NOMO-1 (cell line): ENCODE results near the gene KRT39.

Experiments used
- DNase-seq, 2 experiments: peaks; one replicate each; lab custom pipeline; 2025; ENCODE audit not compliant: unreplicated experiment in 2 of 2; lab: John Stamatoyannopoulos, UW

The KRT39 gene

DNA sequence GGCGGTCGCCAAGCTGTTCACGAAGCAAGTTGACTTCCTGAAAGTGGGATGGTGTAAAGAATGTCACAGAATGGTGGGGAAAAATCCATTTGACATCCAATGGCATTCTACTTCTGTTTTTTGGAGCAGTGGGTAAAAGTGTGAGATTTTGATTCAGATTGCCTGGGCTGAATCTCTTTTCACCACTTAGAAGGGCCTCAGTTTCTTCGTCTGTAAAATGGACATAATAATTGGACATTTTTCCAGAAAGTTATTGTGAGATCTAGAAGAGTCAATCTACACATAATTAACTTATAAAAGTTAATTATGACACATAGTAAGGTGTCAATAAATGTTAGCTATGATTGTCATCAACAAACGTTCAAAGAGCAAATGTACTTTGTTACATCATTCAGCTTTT, 14.4 kb upstream of the KRT39 start:
- DNase-seq, result no peak

DNA sequence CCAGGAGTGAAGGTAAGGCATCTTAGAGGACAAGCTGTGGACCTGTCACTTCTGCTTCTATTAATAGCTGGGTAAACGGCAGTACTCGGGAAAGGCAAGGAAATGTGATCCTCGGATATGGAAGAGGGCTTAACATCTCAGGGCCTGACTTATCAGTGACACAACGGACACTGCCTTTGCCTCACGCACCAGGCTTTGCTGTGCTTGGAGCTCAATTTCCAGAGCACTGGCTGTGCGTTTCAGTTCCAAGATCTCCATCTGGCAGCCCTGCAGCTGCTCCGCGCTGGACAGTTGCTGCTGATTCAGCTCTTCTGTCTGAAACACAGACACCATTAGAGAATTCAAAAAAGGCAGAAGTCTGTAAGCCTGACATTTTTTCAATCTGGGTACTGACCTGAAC, 13.8 kb upstream of the KRT39 start:
- DNase-seq, result no peak

DNA sequence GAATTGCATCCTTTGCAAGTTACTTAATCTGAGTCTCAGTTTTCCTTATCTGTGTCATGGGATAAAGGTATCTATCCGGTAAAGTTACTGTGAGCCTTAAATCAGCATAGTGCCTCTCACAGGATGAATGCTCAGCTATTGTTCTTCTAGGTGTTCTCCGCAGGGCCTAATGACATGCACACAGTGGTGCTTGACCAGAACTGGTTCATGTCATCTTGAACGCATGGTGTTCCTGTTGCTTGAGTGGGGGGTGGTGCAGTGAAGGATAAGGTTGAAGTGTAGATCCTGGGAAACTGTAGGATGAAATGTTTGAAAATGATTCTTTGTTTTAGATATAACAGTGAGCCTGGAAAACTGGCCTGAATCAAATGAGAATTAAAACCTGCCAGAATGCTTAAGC, 13.4 kb upstream of the KRT39 start:
- no peak for DNase-seq

DNA sequence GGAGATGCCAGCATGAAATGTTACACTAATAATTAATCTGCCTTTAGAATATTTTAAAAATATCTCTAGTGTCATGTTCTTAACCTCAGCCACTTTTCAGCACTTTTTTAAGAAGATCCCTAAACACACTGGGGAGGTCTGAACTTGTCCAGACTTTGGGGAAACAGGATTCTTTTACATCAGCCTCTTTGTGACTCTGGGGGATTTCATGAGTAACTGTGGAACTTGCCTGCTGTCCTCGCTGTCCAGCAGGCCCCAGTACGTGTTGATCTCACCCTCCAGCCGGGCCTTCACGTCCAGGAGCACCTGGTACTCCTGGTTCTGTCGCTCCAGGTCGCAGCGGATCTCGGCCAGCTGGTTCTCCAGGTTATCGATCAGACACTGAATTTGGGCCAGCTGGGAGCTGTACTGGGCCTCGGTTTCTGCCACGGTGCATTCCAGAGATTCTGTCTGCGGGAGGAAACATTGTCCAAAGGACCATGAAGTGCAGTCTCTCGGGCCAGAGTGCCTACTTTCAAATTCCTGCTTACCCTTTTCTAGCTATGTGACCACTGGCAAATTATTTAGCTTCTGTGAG, 11.9 kb upstream of the KRT39 start:
- DNase-seq, result no peak

DNA sequence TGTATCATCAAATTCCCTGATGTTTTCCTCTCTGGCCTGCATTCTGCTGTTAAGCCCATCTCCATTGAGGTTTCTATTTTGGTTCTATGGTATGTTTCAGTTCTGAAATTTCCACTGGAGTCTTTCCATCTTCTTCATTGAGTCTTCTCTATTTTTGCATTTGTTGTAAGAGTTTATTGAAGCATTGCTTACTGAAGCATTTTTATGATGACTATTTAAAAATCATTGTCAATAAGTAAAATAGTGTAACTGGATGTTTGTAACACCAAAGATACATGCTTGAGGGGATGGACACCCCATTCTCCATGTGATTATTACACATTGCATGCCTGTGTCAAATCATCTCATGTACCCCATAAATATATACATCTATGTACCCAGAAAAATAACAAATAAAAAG, 8.8 kb upstream of the KRT39 start:
- DNase-seq, result no peak

DNA sequence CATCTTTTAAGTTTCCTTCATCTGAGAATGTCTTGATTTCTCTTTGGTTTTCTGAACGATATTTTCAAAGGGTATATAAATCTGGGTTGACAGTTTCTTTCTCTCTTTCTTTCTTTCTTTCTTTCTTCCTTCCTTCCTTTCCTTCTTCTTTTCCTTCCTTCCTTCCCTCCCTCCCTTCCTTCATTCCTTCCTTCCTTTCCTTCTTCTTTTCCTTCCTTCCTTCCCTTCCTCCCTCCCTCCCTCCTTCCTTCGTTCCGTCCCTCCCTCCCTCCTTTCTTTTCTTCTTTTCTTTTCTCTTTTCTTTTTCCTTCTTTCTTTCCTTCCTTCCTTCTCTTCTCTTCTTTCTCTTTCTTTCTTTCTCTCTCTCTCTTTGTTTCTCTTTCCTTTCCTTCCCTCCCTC, 7.6 kb upstream of the KRT39 start:
- DNase-seq, result no peak

DNA sequence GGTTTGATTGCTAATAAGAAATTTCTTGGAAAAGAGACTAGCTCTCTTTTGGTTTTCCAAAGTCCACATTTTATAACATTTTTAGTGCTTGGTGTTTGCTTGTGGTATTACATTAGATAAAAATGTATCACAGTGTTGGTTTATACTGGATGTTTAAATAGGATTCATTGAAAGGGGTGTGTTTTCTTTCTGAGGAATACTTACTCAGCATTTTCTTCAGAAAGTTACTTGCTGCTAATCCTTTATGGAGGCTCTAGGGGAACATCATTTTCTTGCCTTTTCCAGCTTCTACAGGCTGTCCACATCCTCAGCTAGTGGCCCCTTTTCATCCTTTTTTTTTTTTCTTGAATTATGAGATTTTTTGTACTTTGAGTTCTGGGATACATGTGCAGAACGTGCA, 834 bp upstream of the KRT39 start:
- no peak for DNase-seq

DNA sequence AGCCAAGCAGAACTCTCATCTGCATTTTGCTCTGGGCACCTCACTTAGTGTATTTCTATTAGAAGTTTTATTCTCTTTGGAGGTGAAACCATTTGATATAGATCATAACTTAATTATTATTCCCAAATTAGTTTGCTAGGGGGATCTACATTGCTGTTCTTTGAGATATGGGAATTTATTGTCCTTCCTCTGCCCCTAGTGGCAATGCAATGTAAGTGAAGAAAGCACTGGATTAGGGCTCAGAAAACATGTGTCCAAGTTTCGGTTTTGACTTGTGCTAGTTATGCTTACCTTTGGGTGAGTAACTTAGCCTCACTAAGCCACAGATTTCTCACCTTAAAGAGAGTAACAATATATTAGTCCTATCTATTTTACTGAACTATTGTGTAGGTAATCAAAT, 2.9 kb downstream of the KRT39 start:
- peak in 1 of 2 experiments; percentile 12 for DNase-seq

DNA sequence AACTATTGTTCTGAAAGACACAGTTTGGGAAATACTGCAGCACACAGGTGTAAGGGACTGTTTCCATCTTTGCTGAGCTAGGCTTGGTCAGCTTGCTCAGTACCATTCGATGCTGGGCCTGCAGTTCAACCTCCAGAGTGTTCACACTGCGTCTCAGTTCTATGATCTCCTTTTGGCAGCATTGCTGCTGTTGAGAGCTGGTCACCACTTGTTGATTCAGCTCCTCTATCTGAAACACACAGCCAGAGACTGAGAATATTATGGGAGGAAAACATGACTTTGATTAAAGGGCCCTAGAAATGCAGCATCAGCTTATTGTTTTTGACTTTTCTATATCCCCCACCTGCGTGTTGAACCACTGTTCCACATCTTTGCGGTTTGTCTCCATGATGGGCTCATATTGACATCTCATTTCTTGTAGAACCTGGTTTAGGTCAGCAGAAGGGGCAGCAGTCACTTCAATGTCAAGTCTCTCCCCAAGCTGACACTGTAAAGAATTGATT, 4.6 kb downstream of the KRT39 start:
- DNase-seq, result no peak

DNA sequence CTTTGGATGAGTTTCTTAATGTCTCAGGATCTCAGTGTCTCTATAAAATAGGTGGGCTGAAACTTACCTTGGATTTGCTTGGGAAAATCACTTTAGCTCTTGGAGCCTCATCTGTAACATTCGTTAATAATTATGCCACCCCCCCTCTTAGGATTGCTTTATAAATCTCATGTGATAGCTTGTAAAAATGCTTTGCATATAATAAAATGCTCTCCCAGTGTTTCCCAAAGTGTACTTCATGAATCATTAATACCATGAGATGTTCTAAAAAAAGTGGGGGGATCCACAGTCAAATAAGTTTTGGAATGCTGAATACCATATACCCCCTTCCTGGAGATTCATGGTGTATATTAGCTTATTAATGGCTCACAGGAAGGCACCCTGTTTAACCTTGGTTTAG, 5.2 kb downstream of the KRT39 start:
- DNase-seq, result no peak

DNA sequence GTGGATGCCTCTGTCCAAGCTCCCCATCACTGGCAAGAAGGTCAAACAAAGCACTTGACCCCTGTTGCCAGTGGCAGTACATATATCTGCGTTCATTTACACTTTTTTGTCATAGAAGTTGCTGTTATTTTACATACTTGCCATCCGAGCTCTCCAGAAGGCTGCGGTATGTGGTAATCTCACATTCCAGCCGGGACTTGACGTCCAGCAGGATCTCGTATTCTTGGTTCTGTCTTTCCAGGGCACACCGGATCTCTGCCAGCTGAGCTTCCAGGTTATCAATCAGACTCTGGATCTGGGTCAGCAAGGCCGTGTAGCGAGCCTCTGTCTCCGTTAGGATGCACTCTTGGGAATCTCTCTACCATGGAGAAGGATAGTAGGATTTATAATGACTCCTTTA, 6.6 kb downstream of the KRT39 start:
- no peak for DNase-seq

DNA sequence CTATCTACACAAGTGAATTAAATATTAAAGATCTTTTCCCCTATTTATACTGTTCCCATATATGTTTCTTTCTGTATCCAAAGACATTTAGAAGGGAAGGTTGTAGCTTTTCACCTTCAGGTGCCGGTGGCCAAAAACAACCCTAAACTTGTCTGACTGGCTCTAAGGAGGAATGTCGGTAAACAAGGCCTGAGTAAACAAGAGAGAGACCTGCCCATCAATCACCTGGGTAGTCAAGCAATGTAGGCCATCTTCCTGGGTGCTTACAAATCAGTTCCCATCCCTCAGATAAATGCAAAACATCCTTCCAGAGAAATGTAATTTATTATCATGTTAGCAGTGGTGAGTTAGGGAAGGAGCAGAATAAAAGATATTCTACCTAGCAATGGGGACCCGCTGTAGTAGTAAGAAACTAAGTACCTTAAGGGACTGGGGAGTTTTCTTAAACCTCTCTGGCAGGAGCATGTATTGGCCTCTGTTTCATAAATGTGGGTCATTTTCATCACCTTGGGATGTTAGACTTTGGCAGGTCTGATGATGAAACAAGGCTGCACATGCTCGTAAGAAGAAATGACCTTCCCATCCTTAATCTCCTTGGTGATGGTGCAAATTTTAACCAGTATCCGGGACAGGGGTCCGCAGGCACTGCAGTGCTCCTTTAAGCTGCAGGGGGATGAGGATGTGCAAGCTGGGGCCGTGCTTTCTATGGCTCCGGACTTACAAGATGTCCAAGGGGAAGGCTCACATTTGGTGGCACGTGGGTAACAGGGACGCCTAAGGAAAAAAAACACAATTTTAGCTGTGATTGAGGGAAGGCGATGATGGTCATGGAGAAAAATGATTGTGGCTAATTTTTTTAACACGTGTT, 8.4 kb downstream of the KRT39 start:
- no peak for DNase-seq

DNA sequence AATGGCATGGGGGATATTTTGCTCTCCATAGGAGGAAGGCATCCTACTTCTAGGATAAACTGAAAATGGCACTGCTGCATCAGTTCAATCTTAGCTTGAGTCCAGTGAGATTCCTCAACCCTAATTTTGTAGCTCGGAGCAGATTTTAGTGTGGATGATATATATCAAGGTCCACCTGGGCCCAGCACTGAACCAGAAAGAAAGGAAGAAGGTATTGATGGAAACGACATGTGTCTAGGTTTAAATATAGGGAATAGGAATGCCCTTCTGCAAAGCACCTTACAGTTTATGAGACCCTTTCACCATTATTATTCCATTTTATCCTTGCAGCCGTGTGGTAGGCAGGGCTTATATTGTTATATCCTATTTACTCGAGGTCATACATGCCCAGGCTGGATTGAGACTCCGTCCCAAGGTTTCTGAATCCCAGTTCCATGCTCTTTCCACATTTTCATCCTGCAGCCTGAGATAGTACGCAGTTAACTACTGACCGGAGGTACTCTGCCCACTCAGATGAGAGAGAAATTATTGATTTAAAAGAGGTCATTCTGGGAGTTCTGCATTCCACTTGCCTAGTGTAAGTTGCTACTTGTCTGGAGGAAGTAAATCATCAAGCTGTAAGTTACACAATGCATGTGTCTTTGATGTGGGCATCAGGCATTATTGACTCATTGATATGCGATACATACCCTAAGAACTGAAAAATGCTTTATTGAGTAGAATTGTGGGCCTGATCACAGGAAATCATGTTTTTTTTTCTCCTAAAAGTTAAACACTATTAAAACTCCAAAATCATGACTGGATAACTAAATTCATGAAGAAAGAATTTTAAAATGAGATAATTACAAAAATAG, 10.1 kb downstream of the KRT39 start:
- peak; percentile 36 to 81 for DNase-seq

DNA sequence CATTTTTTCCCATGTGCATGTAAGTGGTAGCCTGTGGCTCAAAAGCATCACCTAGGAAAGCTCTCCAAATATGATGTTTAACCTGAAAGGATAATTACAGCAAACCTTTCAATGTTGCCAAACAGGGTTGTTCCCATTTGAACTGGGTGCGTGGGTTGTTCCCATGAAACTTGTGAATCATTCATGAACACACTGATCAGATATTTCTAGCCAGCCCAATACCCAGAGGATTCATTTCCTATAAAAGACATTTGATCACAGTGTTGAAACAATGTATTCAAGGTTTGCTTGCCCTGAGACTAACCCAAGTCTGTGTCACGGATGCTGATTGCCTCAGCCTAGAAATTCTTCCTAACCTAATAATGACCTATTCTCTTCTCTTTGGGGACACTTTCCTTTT, 12.9 kb downstream of the KRT39 start:
- no peak for DNase-seq

DNA sequence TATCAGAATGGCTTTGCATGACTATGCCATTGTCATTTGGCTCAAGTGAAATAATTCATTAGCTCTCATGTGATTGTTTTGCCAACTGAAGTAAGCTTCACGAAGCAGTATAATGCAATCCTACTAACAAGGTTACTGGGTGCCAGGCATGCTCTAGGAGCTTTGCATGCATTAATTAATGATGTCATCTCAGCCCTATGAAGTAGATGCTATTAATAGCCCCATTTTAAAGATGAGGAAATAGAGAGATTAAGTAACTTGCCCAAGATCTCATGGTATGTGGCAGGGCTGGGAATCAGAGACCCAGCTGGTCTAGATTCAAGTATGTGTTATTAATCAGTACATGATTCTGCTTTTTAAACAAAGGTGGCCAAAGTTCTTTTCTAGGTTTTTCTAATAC, 14.1 kb downstream of the KRT39 start:
- DNase-seq, result peak in 1 of 2 experiments; percentile 43

DNA sequence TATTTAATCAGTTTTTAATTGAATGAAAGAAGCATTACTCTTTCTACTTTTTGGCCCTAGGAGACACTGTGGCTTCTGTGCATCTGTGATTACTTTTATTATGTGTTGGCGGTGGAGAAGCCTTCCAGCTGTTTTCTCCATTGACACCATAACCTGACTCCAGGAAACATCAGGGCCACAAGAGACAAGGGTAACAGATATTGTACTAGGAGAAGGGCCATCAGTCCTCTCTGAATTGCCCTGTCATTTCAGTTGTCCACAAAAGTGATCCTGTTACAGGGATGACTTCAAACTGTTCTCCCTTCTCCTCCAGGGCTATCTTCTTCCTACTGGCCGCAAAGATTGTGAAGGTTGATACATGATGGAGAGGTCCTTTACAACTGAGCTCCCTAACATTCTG, 14.6 kb downstream of the KRT39 start:
- DNase-seq, result no peak

DNA sequence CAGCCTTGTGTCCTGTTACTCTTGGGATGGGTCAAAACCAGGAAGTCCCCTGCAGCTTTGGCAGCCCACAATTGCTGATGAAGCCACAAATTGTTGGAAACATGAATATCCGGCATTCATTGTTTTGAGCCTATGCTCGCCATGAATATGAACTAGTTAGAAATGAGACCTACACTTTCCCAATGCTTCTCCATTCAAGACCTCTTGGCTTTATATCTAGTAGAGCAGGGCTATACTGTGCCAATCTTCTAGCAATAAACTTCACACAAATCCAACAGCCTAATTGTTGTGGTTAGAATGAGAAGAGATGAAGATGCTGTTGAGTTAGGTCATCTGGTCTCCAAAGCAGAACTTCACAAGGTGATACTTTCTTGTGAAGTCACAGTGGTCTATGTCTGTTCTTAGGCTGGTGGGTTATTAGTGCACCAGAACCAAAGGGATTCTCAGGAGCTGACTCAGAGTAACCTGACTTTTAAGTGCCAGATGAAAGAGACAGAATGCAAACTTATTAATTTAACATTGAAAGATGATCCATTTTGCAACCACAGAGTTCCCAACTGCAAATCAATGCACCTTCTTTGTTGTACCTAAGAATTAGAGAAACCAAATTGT, 15.6 kb downstream of the KRT39 start:
- DNase-seq, result no peak

DNA sequence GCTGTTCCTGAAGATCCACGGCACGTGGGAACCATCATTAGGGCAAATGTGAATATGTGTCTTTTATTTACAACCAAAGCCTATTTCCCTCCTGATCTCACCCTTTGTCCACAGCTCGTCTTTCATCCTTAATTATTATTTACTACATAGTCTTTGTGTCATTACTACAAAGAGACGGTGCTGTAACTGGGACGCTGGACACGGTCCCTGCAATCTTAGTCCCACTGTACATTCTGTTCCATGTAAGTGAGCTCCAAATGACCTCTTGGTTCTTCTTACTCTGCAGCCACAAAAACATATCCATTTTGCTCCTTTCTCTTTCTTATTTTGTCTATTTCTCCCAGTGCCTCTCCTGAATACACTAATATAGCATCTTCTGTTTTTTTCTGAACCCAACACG, 16.6 kb downstream of the KRT39 start:
- DNase-seq, result no peak

DNA sequence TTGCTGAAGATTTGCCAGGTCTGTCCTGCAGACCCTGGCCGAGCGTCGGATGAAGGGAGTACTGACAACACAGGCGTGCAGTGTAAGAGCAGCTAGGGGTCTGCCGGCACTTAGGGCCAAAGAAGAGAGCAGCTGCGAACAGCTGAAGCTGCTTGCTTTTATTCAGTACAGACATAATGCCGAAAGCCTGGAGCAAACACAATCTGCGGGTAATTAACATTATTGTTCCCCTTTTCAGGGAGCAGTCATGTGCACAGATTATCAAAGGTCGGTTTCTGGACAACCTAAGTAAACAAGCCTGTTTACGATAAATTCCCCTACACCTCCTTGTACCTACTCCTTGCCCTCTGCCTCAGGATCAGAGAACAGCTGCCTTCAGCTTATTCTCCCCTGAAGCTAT, 17.3 kb downstream of the KRT39 start:
- DNase-seq, result peak in 1 of 2 experiments; percentile 23

DNA sequence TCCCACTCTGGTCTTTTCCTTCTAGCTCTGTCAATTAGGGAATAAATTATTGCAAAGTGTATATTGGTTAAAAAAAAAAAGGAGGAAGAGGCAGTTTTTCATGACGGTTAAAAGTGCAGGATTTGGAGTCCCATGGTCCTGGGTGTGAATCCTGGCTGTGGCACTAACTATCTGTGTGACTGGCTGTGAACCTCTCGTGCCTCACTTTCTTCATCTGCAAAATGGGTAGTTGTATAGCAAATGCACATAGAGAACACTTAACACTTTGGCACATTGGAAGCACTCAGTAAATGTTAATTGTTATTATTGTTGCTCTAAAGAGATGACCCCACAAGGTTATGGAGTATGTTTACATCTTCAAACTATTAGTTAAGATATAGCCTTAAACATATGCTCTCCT, 18.8 kb downstream of the KRT39 start:
- DNase-seq, result no peak

DNA sequence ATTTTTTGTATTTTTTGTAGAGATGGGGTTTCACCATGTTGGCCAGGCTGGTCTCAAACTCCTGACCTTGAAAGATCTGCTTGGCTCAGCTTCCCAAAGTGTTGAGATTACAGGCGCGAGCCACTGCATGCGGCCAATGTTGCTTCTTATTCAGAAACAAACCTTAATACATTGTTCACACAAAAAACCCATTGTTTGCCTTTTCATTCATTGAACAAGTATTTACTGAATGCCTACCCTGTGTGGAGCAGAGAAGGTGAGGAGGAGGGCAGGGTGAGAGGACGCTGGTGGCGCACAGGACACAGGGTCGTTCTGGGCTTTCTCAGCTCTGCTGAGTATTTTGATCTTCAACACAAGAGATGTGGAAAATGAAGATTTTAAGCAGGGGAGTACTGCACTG, 21.3 kb downstream of the KRT39 start:
- DNase-seq, result no peak
